K562 (cell line): Measurements from ENCODE around the gene TIAM1. TPM values are rescaled to one million over a fixed set of nuclear protein-coding genes. Genes with fewer than 3 reads are reported as not detected.

ENCODE experiments used
- ARID3A ChIP-seq: IDR thresholded peaks from 2 replicates; pipeline ENCODE4 v1.6.1; 2012; ENCODE audit warnings: low read depth, low read length, improper control_type of control experiment, borderline replicate concordance
- CCAR2 ChIP-seq: fragments of 200-400 bp; formaldehyde crosslinking; IDR thresholded peaks from 2 replicates; pipeline ENCODE4 v1.6.1; 2017; ENCODE audit warnings: mild to moderate bottlenecking, low read depth, low read length
- IFI16 ChIP-seq: fragments of 250-450 bp; sonication (Bioruptor Pico); IDR thresholded peaks from 2 replicates; pipeline ENCODE4 v2.1.2; 2022; ENCODE audit warnings: mild to moderate bottlenecking, inconsistent platforms
- SMARCC2 ChIP-seq: fragments of 450-650 bp; IDR thresholded peaks from 2 replicates; pipeline ENCODE4 v1.6.1; 2017; ENCODE audit warnings: antibody characterized with exemption, moderate library complexity, mild to moderate bottlenecking, low read depth
- THAP7 ChIP-seq: fragments of 250-450 bp; sonication (Bioruptor Pico); IDR thresholded peaks from 2 replicates; pipeline ENCODE4 v1.5.0; 2021
- THRAP3 ChIP-seq: fragments of 450-650 bp; IDR thresholded peaks from 2 replicates; pipeline ENCODE4 v1.6.1; 2016; ENCODE audit warnings: mild to moderate bottlenecking, inconsistent platforms, borderline replicate concordance
- ZNF12 ChIP-seq: sonication (generic); formaldehyde crosslinking; IDR thresholded peaks from 2 replicates; pipeline ENCODE4 v1.4.0; 2020; ENCODE audit warnings: mild to moderate bottlenecking, missing genetic modification reagents
- ZNF655 ChIP-seq: fragments of 250-450 bp; sonication (Bioruptor Pico); IDR thresholded peaks from 2 replicates; pipeline ENCODE4 v1.5.0; 2021
- polyA plus RNA-seq, 8 experiments: library from polyadenylated mRNA; depleted of rRNA in 4 of 8; stranded (reverse) in 5 of 8; unstranded in 3 of 8; fragments of >200 nt; fragmentation: Nextera tagmentation in 2 of 8; fragmentation: Illumina TruSeq in 1 of 8; extraction: Ambion mirVana in 2 of 8; extraction: Trizol in 1 of 8; gene quantifications; 2 replicates each; pipeline versions ENCODE4 v1.2.1 to v1.2.3, GENCODE V29; 2011 to 2014; ENCODE audit warnings: inconsistent platforms in 1 of 8, missing spikeins in 1 of 8
- total RNA-seq, 7 experiments: library from RNA; depleted of rRNA in 6 of 7; stranded (reverse); fragments of >200 nt in 6 of 7; fragmentation: Illumina TruSeq in 2 of 7; extraction: Trizol in 2 of 7; gene quantifications; 2 replicates each; pipeline versions ENCODE4 v1.2.1 to v1.2.3, GENCODE V29; 2011 to 2021; ENCODE audit warnings: low replicate concordance in 1 of 7

Gene TIAM1
- total and polyA plus RNA-seq, 9 of the 15 experiments (the other 6 are each of a cell fraction or from before 2014, with no cell fraction given) = 0.11 TPM; not detected in 8

- TF ChIP-seq ARID3A (no peak), THRAP3 (no peak), ZNF655 (CRISPR knock-in tag) (no peak), SMARCC2 (no peak), ZNF12 (CRISPR knock-in tag) (no peak), THAP7 (CRISPR knock-in tag) (no peak), CCAR2 (no peak), IFI16 (no peak)
These were observed 204.0 kb downstream of the TIAM1 start (continued) for GRCh38 chr21:31140025-31140424.
